SK-N-MC (cell line): ENCODE data around the gene C4orf51.
"Not testable (repeated sequence)": the region's sequence is repeated elsewhere in the genome, so short reads cannot be mapped to it uniquely, and the experiment has no call there.

ENCODE experiments used
- DNase-seq: peaks from one replicate; pipeline ENCODE4 v3.0.0-alpha.2; 2011; ENCODE audit warnings: low read depth, low spot score
- H3K27ac ChIP-seq: fragments of 200-600 bp; sonication (generic); 2 replicates; pipeline ENCODE4 v1.5.1; 2016; ENCODE audit warnings: mixed run types
- H3K36me3 ChIP-seq: fragments of 200-600 bp; sonication (generic); 2 replicates; pipeline ENCODE4 v1.6.1; 2017; ENCODE audit warnings: antibody characterized with exemption, low read length, mixed read lengths; ENCODE audit not compliant: insufficient read depth
- H3K4me3 ChIP-seq: fragments of 200-600 bp; sonication (generic); 2 replicates; pipeline ENCODE4 v1.5.1; 2016
- H3K9ac ChIP-seq: fragments of 200-600 bp; sonication (generic); 2 replicates; pipeline ENCODE4 v1.8.0; 2017; ENCODE audit warnings: mixed run types, mixed read lengths; ENCODE audit not compliant: insufficient read length
- H3K9me3 ChIP-seq: fragments of 200-600 bp; sonication (generic); 2 replicates; pipeline ENCODE4 v1.6.1; 2017; ENCODE audit warnings: low read depth, mild to moderate bottlenecking, antibody characterized with exemption, low read length, moderate library complexity, mixed read lengths
- EZH2 ChIP-seq: fragments of 200-600 bp; sonication (generic); IDR thresholded peaks from one replicate; pipeline ENCODE4 v1.6.1; 2017; ENCODE audit warnings: antibody characterized with exemption
- FOXP2 ChIP-seq: optimal IDR thresholded peaks from 2 replicates; pipeline ENCODE3; 2011; ENCODE audit warnings: mild to moderate bottlenecking, moderate library complexity; ENCODE audit not compliant: insufficient read depth; ENCODE audit errors: extremely low read length, control extremely low read depth
- POLR2AphosphoS5 ChIP-seq: IDR thresholded peaks from 2 replicates; pipeline ENCODE4 v1.6.1; 2012; ENCODE audit warnings: mild to moderate bottlenecking, low read depth, low read length, borderline replicate concordance

C4orf51 gene

GRCh38 chr4:145679991-145680455 lies at the start of gene C4orf51:
Gene C4orf51 (plus strand): TSS chr4:145680146. CDS start chr4:145680204, 58 bp downstream.
- Histone ChIP-seq H3K9me3 (no peaks in the 10 kb centered on the region), H3K36me3 (no peaks in the 10 kb centered on the region), H3K4me3 (no peak within 1 kb of the TSS), H3K27ac (no peak within 1 kb of the TSS), H3K9ac (no peak within 1 kb of the TSS)
- TF ChIP-seq FOXP2, result no peak
- no peak for TF ChIP-seq EZH2
- no peak for TF ChIP-seq POLR2AphosphoS5
- DNase-seq, result no peak

- Histone ChIP-seq H3K4me3 (no peak overlapping the region), H3K36me3 (peaks cover 7% of the 10 kb centered on the region; the same call in 1 of the 2 replicates), H3K9ac (no peak overlapping the region), H3K27ac (no peak overlapping the region), H3K9me3 (no peaks in the 10 kb centered on the region)
- TF ChIP-seq EZH2 (no peak), POLR2AphosphoS5 (no peak), FOXP2 (no peak)
- no peak for DNase-seq
Measured at GRCh38 chr4:145635117-145635516, 44.8 kb upstream of the C4orf51 start.

- Histone ChIP-seq H3K27ac (no peak overlapping the region), H3K4me3 (no peak overlapping the region), H3K9ac (no peak overlapping the region), H3K36me3 (peaks cover 8% of the 10 kb centered on the region; the same call in 1 of the 2 replicates), H3K9me3 (no peaks in the 10 kb centered on the region)
- no peak for TF ChIP-seq POLR2AphosphoS5
- no peak for DNase-seq
Measured at GRCh38 chr4:145635630-145636029, 44.3 kb upstream of the C4orf51 start.

GRCh38 chr4:145639186-145639698 lies 40.7 kb upstream of the C4orf51 start:
- H3K4me3 ChIP-seq, result no peak overlapping the region
- no peak overlapping the region for H3K9ac ChIP-seq
- no peak overlapping the region for H3K27ac ChIP-seq
- H3K9me3 ChIP-seq, result no peaks in the 10 kb centered on the region
- DNase-seq, result no peak
- no peak for TF ChIP-seq FOXP2
- no peak for TF ChIP-seq EZH2
- no peak for TF ChIP-seq POLR2AphosphoS5
- H3K36me3 ChIP-seq, result peaks cover 11% of the 10 kb centered on the region; the same call in 1 of the 2 replicates

GRCh38 chr4:145640236-145640635 lies 39.7 kb upstream of the C4orf51 start:
- not testable (repeated sequence) for DNase-seq, H3K9me3 ChIP-seq, H3K9ac ChIP-seq, H3K27ac ChIP-seq, H3K4me3 ChIP-seq
- peaks cover 11% of the 10 kb centered on the region; the same call in 1 of the 2 replicates for H3K36me3 ChIP-seq

- Histone ChIP-seq H3K4me3 (no peak overlapping the region), H3K9me3 (no peaks in the 10 kb centered on the region), H3K36me3 (peaks cover 11% of the 10 kb centered on the region; the same call in 1 of the 2 replicates), H3K9ac (no peak overlapping the region), H3K27ac (no peak overlapping the region)
- DNase-seq, result no peak
- TF ChIP-seq POLR2AphosphoS5, result no peak
- TF ChIP-seq EZH2, result no peak
- TF ChIP-seq FOXP2, result no peak
Measured at GRCh38 chr4:145643295-145643694, 36.7 kb upstream of the C4orf51 start.

- no peaks in the 10 kb centered on the region for H3K9me3 ChIP-seq
- TF ChIP-seq FOXP2, result no peak
- no peak for TF ChIP-seq POLR2AphosphoS5
- no peak for TF ChIP-seq EZH2
- DNase-seq, result no peak
- H3K27ac ChIP-seq, result no peak overlapping the region
- peaks cover 4% of the 10 kb centered on the region; the same call in 1 of the 2 replicates for H3K36me3 ChIP-seq
- H3K4me3 ChIP-seq, result no peak overlapping the region
- H3K9ac ChIP-seq, result no peak overlapping the region
Measured at GRCh38 chr4:145644699-145645098, 35.2 kb upstream of the C4orf51 start.

- no peak for TF ChIP-seq POLR2AphosphoS5
- no peak for TF ChIP-seq FOXP2
- no peak for TF ChIP-seq EZH2
- H3K9ac ChIP-seq, result no peak overlapping the region
- H3K36me3 ChIP-seq, result peaks cover 43% of the 10 kb centered on the region
- H3K9me3 ChIP-seq, result no peaks in the 10 kb centered on the region
- no peak overlapping the region for H3K4me3 ChIP-seq
- DNase-seq, result no peak
- H3K27ac ChIP-seq, result no peak overlapping the region
Measured at GRCh38 chr4:145656156-145656555, 23.8 kb upstream of the C4orf51 start.

- Histone ChIP-seq H3K27ac (no peak overlapping the region), H3K9ac (no peak overlapping the region), H3K36me3 (peaks cover 28% of the 10 kb centered on the region), H3K4me3 (no peak overlapping the region), H3K9me3 (no peaks in the 10 kb centered on the region)
- TF ChIP-seq EZH2 (no peak), FOXP2 (no peak), POLR2AphosphoS5 (no peak)
- DNase-seq, result no peak
Measured at GRCh38 chr4:145660064-145660463, 19.9 kb upstream of the C4orf51 start.

- DNase-seq, result no peak
- peaks cover 4% of the 10 kb centered on the region; the same call in 1 of the 2 replicates for H3K36me3 ChIP-seq
- no peaks in the 10 kb centered on the region for H3K9me3 ChIP-seq
- no peak for TF ChIP-seq EZH2
- H3K4me3 ChIP-seq, result no peak overlapping the region
- H3K27ac ChIP-seq, result no peak overlapping the region
- no peak overlapping the region for H3K9ac ChIP-seq
Measured at GRCh38 chr4:145663194-145663593, 16.8 kb upstream of the C4orf51 start.
